Measurements from ENCODE around the gene AMPH. TPM values are rescaled to one million over a fixed set of nuclear protein-coding genes. Genes with fewer than 3 reads are reported as not detected.

Gene AMPH
- total RNA-seq, 4 donors from 2014 or later: 3.5 to 37.0 (median 10.9) TPM

DNA sequence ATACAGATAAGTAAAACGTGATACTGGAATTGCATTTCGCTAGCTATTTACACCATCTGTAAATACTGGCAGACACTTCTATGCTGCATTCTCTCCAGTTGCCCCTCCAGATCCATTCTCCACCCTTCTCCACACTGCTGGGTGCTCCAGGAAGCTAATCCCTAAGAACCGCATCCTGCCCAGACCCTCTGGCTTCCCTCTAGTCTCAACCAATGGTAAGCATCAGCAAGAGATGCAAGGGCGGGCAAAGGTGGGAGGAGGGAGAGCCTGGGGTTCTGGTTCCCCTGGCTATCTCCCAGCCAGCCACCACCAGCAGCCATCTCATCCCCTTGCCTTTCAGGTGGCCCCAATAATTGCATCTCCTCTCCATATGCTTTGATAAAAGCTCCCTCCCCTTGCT is 84.4 kb downstream of the AMPH start:
- no peaks in the 10 kb centered on the region for H3K4me1 ChIP-seq
- H3K36me3 ChIP-seq: no peaks in the 10 kb centered on the region
- no peak overlapping the region for H3K27ac ChIP-seq
- TF ChIP-seq EP300 (IDR thresholded peaks at IDR 0.05) (no peak), POLR2A (IDR thresholded peaks at IDR 0.05) (no peak)
- TF ChIP-seq, protein P1, sequence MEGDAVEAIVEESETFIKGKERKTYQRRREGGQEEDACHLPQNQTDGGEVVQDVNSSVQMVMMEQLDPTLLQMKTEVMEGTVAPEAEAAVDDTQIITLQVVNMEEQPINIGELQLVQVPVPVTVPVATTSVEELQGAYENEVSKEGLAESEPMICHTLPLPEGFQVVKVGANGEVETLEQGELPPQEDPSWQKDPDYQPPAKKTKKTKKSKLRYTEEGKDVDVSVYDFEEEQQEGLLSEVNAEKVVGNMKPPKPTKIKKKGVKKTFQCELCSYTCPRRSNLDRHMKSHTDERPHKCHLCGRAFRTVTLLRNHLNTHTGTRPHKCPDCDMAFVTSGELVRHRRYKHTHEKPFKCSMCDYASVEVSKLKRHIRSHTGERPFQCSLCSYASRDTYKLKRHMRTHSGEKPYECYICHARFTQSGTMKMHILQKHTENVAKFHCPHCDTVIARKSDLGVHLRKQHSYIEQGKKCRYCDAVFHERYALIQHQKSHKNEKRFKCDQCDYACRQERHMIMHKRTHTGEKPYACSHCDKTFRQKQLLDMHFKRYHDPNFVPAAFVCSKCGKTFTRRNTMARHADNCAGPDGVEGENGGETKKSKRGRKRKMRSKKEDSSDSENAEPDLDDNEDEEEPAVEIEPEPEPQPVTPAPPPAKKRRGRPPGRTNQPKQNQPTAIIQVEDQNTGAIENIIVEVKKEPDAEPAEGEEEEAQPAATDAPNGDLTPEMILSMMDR (IDR thresholded peaks at IDR 0.05): no peak
- WGBS, 2 donors: 65 to 92% methylated on average over 4 of the region's 4 CpGs
- no peaks in the 10 kb centered on the region for H3K27me3 ChIP-seq
- H3K4me3 ChIP-seq: no peak overlapping the region
- no peak for DNase-seq (ENCODE audit: low spot score in 2 of 2)
- H3K9me3 ChIP-seq: no peaks in the 10 kb centered on the region

DNA sequence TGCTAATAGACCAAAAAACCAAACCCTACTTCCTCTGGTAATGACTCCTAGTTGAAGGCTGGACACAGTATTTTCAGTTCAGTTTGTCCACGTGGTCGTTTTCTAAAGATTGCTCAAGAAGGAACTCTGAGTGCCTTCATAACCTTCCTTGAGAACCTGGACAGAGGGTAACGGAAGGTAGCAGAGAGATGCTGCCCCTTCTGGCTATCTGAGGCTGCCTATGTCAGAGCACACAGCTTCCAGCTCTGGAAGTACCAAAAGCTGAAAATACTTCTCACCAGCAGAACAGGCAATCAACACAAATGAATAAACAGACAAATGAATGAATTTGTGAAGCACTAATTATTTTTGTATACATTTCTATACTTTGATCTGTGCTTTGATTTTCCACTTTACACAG is 85.2 kb downstream of the AMPH start:
- Histone ChIP-seq H3K27ac (no peak overlapping the region), H3K9me3 (no peaks in the 10 kb centered on the region), H3K27me3 (no peaks in the 10 kb centered on the region), H3K4me3 (no peak overlapping the region), H3K4me1 (no peaks in the 10 kb centered on the region), H3K36me3 (no peaks in the 10 kb centered on the region)
- no peak for DNase-seq (ENCODE audit: low spot score in 2 of 2)
- WGBS, 2 donors: 71 to 76% methylated on average over 3 of the region's 3 CpGs
- no peak for TF ChIP-seq EP300 (IDR thresholded peaks at IDR 0.05)
- TF ChIP-seq POLR2A (IDR thresholded peaks at IDR 0.05): no peak
- TF ChIP-seq, protein P1 (IDR thresholded peaks at IDR 0.05): no peak

DNA sequence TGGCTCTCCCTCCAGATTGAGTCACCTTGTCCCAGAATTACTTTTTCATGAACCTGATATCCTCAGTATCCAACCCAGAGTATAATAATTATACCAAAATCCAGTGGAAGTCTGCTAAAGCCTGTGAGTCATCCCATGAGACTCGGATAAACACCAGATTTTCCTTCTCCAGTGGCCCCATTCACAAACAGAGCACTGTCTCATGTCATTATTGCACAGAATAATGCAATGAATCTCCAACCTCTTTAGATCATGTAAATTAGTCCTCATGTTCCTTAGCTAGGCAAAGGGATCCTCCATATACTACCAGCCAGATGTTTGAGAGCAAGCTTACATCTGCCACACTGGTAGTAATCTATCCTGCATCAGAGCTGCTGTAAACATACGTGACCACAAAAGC is 89.0 kb downstream of the AMPH start:
- Histone ChIP-seq H3K27ac (no peak overlapping the region), H3K27me3 (no peaks in the 10 kb centered on the region), H3K9me3 (no peaks in the 10 kb centered on the region), H3K4me1 (no peaks in the 10 kb centered on the region), H3K4me3 (no peak overlapping the region), H3K36me3 (no peaks in the 10 kb centered on the region)
- no peak for TF ChIP-seq POLR2A (IDR thresholded peaks at IDR 0.05)
- TF ChIP-seq EP300 (IDR thresholded peaks at IDR 0.05): no peak
- TF ChIP-seq, protein P1 (IDR thresholded peaks at IDR 0.05): no peak
- 68 to 76% methylated on average over 2 of the region's 2 CpGs for WGBS, 2 donors
- DNase-seq (ENCODE audit: low spot score in 2 of 2): no peak

DNA sequence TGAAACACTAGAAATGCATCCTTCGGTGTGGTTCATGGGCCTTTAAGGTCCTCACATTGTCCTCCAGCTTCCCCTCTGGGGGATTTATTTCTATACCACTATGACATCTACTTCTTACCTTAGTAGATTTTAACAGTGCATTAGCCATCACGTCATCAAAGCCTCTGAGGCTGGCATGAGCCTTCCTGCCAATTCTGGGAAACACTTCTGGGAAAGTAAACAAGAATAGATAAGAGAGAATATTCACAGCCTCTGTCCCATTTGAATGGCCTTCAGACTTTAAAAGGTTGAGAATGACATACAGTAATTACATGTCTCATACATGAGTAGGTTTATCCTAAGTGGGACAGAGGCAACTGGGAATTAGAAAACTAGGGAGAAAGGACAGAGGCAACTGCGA is 89.7 kb downstream of the AMPH start:
- no peak for DNase-seq (ENCODE audit: low spot score in 2 of 2)
- H3K9me3 ChIP-seq: no peaks in the 10 kb centered on the region
- no peaks in the 10 kb centered on the region for H3K4me1 ChIP-seq
- no peaks in the 10 kb centered on the region for H3K36me3 ChIP-seq
- H3K27ac ChIP-seq: no peak overlapping the region
- TF ChIP-seq, protein P1 (IDR thresholded peaks at IDR 0.05): no peak
- no peak for TF ChIP-seq POLR2A (IDR thresholded peaks at IDR 0.05)
- TF ChIP-seq EP300 (IDR thresholded peaks at IDR 0.05): no peak
- H3K27me3 ChIP-seq: no peaks in the 10 kb centered on the region
- H3K4me3 ChIP-seq: no peak overlapping the region
- WGBS, 2 donors: 79 to 83% methylated on average over 3 of the region's 3 CpGs

DNA sequence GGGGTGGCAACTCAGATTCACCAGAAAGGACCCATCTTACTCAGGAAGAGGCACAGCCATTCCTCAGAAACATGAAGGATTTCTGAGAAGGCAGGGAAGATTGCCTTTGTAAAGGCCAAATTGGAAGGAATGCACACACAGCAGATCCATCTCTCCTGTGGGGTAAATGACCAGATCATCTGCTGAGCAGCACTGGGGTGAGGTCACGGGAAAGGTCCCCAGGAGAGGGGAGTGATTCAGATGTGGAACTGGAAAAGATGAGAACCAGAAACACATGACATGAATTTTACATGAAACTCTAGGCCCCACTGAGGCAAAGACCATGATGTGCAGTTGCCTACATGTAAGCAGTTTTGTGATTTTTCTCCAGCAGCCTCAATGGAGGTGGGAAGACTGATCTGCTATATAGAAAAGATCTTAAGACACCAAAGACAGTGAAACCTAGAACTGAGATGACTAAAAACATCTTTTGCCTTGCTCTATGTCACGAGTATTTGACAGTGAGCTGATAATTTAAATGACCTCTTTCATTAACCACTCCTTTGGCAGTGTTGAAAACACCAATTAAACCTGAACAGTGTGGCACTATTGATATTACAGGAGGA is 91.6 kb downstream of the AMPH start:
- H3K4me1 ChIP-seq: no peaks in the 10 kb centered on the region
- H3K9me3 ChIP-seq: no peaks in the 10 kb centered on the region
- no peak overlapping the region for H3K27ac ChIP-seq
- H3K27me3 ChIP-seq: no peaks in the 10 kb centered on the region
- 81 to 90% methylated on average over 2 of the region's 2 CpGs for WGBS, 2 donors
- DNase-seq (ENCODE audit: low spot score in 2 of 2): no peak
- TF ChIP-seq, protein P1 (IDR thresholded peaks at IDR 0.05): no peak
- no peak for TF ChIP-seq EP300 (IDR thresholded peaks at IDR 0.05)
- no peak for TF ChIP-seq POLR2A (IDR thresholded peaks at IDR 0.05)
- no peak overlapping the region for H3K4me3 ChIP-seq
- no peaks in the 10 kb centered on the region for H3K36me3 ChIP-seq

All from tibial nerve (tissue), 4 donors.